K562 (cell line): ENCODE measurements around the gene WDR91. TPM values are rescaled to one million over a fixed set of nuclear protein-coding genes. Genes with fewer than 3 reads are reported as not detected.

ENCODE experiments used
- ATAC-seq: fragments of 200-7000 bp; cut with Tn5 transposase; 3 replicates; pipeline ENCODE4 v1.9.1; 2020; ENCODE audit warnings: moderate library complexity
- BruUV-seq: library from RNA; stranded (reverse); fragments of 400-500 nt; replicated peaks from 2 replicates; lab custom pipeline; 2021; lab: Mats Ljungman, UMichigan
- CTCF ChIA-PET: fragments of 300-600 bp; formaldehyde crosslinking; extraction: SDS; loops from one replicate; lab custom pipeline; 2021; ENCODE audit warnings: low intra/inter-chr PET ratio; lab: Yijun Ruan, JAX
- POLR2A ChIA-PET: fragments of 300-600, 350-650 bp; sonication (Branson Sonifier 250); formaldehyde crosslinking; extraction: SDS; loops from one replicate; lab custom pipeline; 2021; ENCODE audit warnings: antibody characterized with exemption, inconsistent platforms; lab: Yijun Ruan, JAX
- DNase-seq, 4 experiments: peaks; one replicate each; pipeline versions ENCODE4 v3.0.0 to v3.0.0-alpha.2; 2011 to 2018; ENCODE audit warnings: low spot score in 3 of 4, mixed read lengths in 3 of 4; ENCODE audit errors: extremely low read depth in 1 of 4
- FAIRE-seq: peaks from 2 replicates; lab custom pipeline; 2011; peaks lifted over from hg19 to GRCh38; lab: Jason Lieb, UNC
- H2AFZ ChIP-seq: 2 replicates; pipeline ENCODE4 v1.6.0; 2011; ENCODE audit warnings: low read depth, low read length, control low read depth, inconsistent platforms
- H3K27ac ChIP-seq: fragments of 200-600 bp; 3 replicates; pipeline ENCODE4 v1.8.0; 2011; ENCODE audit warnings: low read depth, mild to moderate bottlenecking, control low read depth, inconsistent platforms, low read length, moderate library complexity, mixed read lengths; ENCODE audit errors: extremely low read depth
- H3K27me3 ChIP-seq, 2 experiments: fragments of 300-600 bp in 1 of 2; 2 replicates in 1 of 2; 3 replicates in 1 of 2; pipeline versions ENCODE4 v1.6.0 to v1.8.0; 2011; ENCODE audit warnings: inconsistent platforms in 2 of 2, low read length in 2 of 2, mild to moderate bottlenecking in 1 of 2, mixed read lengths in 1 of 2, moderate library complexity in 1 of 2; ENCODE audit not compliant: control insufficient read depth in 2 of 2, insufficient read depth in 2 of 2
- H3K36me3 ChIP-seq: fragments of 300-600 bp; 3 replicates; pipeline ENCODE4 v1.8.0; 2011; ENCODE audit warnings: mild to moderate bottlenecking, low read length, inconsistent platforms; ENCODE audit not compliant: control insufficient read depth, insufficient read depth
- H3K4me1 ChIP-seq, 2 experiments: fragments of 200-600 bp in 1 of 2; replicated peaks in 1 of 2; 2 replicates in 1 of 2; 3 replicates in 1 of 2; pipeline versions ENCODE4 v1.5.1 to v1.8.0; 2011; ENCODE audit warnings: inconsistent platforms in 2 of 2, low read length in 2 of 2, mild to moderate bottlenecking in 1 of 2, mixed read lengths in 1 of 2, moderate library complexity in 1 of 2; ENCODE audit not compliant: control insufficient read depth in 2 of 2, insufficient read depth in 2 of 2
- H3K4me2 ChIP-seq: 2 replicates; pipeline ENCODE4 v1.6.1; 2011; ENCODE audit warnings: low read length, control low read depth, inconsistent platforms, mixed read lengths; ENCODE audit not compliant: insufficient read depth
- H3K4me3 ChIP-seq: fragments of 200-600 bp; sonication (generic), shearing (Covaris generic); 2 replicates; pipeline ENCODE4 v1.5.1; 2016; ENCODE audit warnings: control low read depth, inconsistent platforms
- H3K79me2 ChIP-seq: fragments of 200-600 bp; 3 replicates; pipeline ENCODE4 v1.8.0; 2011; ENCODE audit warnings: low read length, inconsistent platforms; ENCODE audit not compliant: control insufficient read depth, insufficient read depth
- H3K9ac ChIP-seq, 2 experiments: 2 replicates each; pipeline versions ENCODE4 v1.6.0 to v1.6.1; 2011; ENCODE audit warnings: low read depth in 2 of 2, low read length in 2 of 2, control low read depth in 1 of 2, inconsistent platforms in 1 of 2, mild to moderate bottlenecking in 1 of 2, mixed read lengths in 1 of 2; ENCODE audit not compliant: insufficient read depth in 1 of 2
- H3K9me1 ChIP-seq: one replicate; pipeline ENCODE4 v1.6.0; 2011; ENCODE audit warnings: inconsistent platforms, mild to moderate bottlenecking, low read length, moderate library complexity; ENCODE audit not compliant: control insufficient read depth, insufficient read depth
- H3K9me3 ChIP-seq: replicated peaks from 2 replicates; pipeline ENCODE4 v1.5.1; 2011; ENCODE audit warnings: low read depth, low read length, inconsistent platforms; ENCODE audit not compliant: control insufficient read depth, insufficient read depth
- H4K20me1 ChIP-seq: replicated peaks from 2 replicates; pipeline ENCODE4 v1.6.1; 2011; ENCODE audit warnings: low read length, inconsistent platforms, mixed read lengths; ENCODE audit not compliant: control insufficient read depth, insufficient read depth
- ZNF518B ChIP-seq: fragments of 250-450 bp; sonication (Bioruptor Pico); IDR thresholded peaks from 2 replicates; pipeline ENCODE4 v1.5.0; 2021; ENCODE audit warnings: mild to moderate bottlenecking, moderate library complexity
- ZNF75A ChIP-seq: fragments of 450-650 bp; formaldehyde crosslinking; IDR thresholded peaks from 2 replicates; pipeline ENCODE4 v1.4.0; 2020; ENCODE audit warnings: mild to moderate bottlenecking
- WGBS: fragments of 100-300 bp; shearing (Covaris generic); methylation state at CpG from one replicate; pipeline ENCODE4 v1.1.6; 2016; ENCODE audit warnings: low coverage, mixed read lengths; ENCODE audit not compliant: insufficient coverage; ENCODE audit errors: missing lambda C conversion rate; 5-methylcytosine and 5-hydroxymethylcytosine counted together
- in situ Hi-C: fragments of 300-500 bp; cut with MboI; formaldehyde crosslinking; loops from 4 replicates; pipeline ENCODE4 v1.15.0; 2018; ENCODE audit warnings: inconsistent platforms, mixed read lengths
- intact Hi-C: fragments of 100-400 bp; cut with micrococcal nuclease; formaldehyde crosslinking; loops from 2 replicates; pipeline ENCODE4 v1.14.2; 2022
- polyA plus RNA-seq, 8 experiments: library from polyadenylated mRNA; depleted of rRNA in 4 of 8; stranded (reverse) in 5 of 8; unstranded in 3 of 8; fragments of >200 nt; fragmentation: Nextera tagmentation in 2 of 8; fragmentation: Illumina TruSeq in 1 of 8; extraction: Ambion mirVana in 2 of 8; extraction: Trizol in 1 of 8; gene quantifications; 2 replicates each; pipeline versions ENCODE4 v1.2.1 to v1.2.3, GENCODE V29; 2011 to 2014; ENCODE audit warnings: inconsistent platforms in 1 of 8, missing spikeins in 1 of 8
- total RNA-seq, 7 experiments: library from RNA; depleted of rRNA in 6 of 7; stranded (reverse); fragments of >200 nt in 6 of 7; fragmentation: Illumina TruSeq in 2 of 7; extraction: Trizol in 2 of 7; gene quantifications; 2 replicates each; pipeline versions ENCODE4 v1.2.1 to v1.2.3, GENCODE V29; 2011 to 2021; ENCODE audit warnings: low replicate concordance in 1 of 7

WDR91 gene
- total and polyA plus RNA-seq, 9 of the 15 experiments (the other 6 are each of a cell fraction or from before 2014, with no cell fraction given), result 1.9 to 18.2 (median 9.8) TPM

DNA sequence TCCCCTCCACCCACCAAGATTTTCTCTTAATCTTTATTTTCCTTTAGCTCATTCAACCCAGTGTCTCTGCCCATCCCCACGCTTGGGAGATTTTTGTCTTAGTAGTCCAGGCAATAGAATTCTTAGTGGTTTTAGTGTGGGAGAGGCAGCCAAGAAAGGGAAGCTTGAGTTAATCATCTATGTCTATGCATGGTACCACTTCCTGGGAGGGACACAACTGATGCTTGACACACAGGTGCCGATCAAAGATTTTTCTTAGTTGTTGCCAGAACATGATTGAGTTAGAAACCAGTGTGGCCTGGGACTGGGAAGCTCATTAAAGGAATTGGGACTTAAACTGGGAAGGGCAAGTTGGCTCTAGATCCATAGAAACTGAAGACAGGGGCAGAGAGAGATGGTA is 25.4 kb upstream of the WDR91 start:
- in situ Hi-C loops, result no loop called here
- intact Hi-C loops, result no loop called here
- FAIRE-seq (no peak), DNase-seq (no peak), ATAC-seq (no peak)
- H3K27ac ChIP-seq, result no peak overlapping the region
- no peak overlapping the region for H3K4me2 ChIP-seq
- H4K20me1 ChIP-seq, result no peaks in the 10 kb centered on the region
- POLR2A ChIA-PET, result interaction anchor here (0.7 kb wide), 1 partner anchor 13 kb away, joined by 4 read pairs; no protein-coding TSS in a partner anchor
- CTCF ChIA-PET, result no interaction called here
- H3K36me3 ChIP-seq, result no peaks in the 10 kb centered on the region
- no TSS peak for BruUV-seq
- no peak for TF ChIP-seq ZNF518B (CRISPR knock-in tag)
- TF ChIP-seq ZNF75A (CRISPR knock-in tag), result peak; percentile 69; the same call in 1 of the 2 replicates
- peaks cover 3 to 19% of the 10 kb centered on the region in 2 experiments; a peak in 2 of 5 replicates for H3K27me3 ChIP-seq
- no peak overlapping the region for H2AFZ ChIP-seq
- H3K9ac ChIP-seq, result no peak overlapping the region
- H3K79me2 ChIP-seq, result no peaks in the 10 kb centered on the region
- peaks cover 13 to 22% of the 10 kb centered on the region in 2 experiments; a peak in 4 of 5 replicates for H3K4me1 ChIP-seq
- WGBS, result 17% methylated on average over 2 of the region's 2 CpGs
- no peaks in the 10 kb centered on the region for H3K9me3 ChIP-seq
- no peaks in the 10 kb centered on the region for H3K9me1 ChIP-seq
- H3K4me3 ChIP-seq, result no peak overlapping the region
